Adipocyte (in vitro differentiated cells): ENCODE data around the gene TMEM134.
A peak's percentile ranks its signal among the peaks of the same experiment; 100 is the strongest.

Experiments
- DNase-seq: peaks from one replicate; pipeline ENCODE4 v3.0.0-alpha.2; 2015; ENCODE audit warnings: low read depth
- H3K27me3 ChIP-seq: replicated peaks from 2 replicates; pipeline ENCODE4 v1.7.0; 2013; ENCODE audit warnings: mild to moderate bottlenecking, low read length, moderate library complexity; ENCODE audit not compliant: control insufficient read depth, insufficient read depth
- H3K36me3 ChIP-seq: 2 replicates; pipeline ENCODE4 v1.7.0; 2013; ENCODE audit warnings: low read length, mild to moderate bottlenecking, moderate library complexity; ENCODE audit not compliant: control insufficient read depth, insufficient read depth, severe bottlenecking
- H3K4me1 ChIP-seq: 2 replicates; pipeline ENCODE4 v1.7.0; 2013; ENCODE audit warnings: mild to moderate bottlenecking, low read length, moderate library complexity; ENCODE audit not compliant: control insufficient read depth, insufficient read depth
- H3K4me3 ChIP-seq: 2 replicates; pipeline ENCODE4 v1.7.0; 2013; ENCODE audit warnings: mild to moderate bottlenecking, low read length, moderate library complexity
- H3K9ac ChIP-seq: 2 replicates; pipeline ENCODE4 v1.7.0; 2013; ENCODE audit warnings: mild to moderate bottlenecking, low read length, moderate library complexity
- H3K9me3 ChIP-seq: 2 replicates; pipeline ENCODE4 v1.7.0; 2013; ENCODE audit warnings: mild to moderate bottlenecking, low read length, moderate library complexity; ENCODE audit not compliant: control insufficient read depth

The TMEM134 gene

GRCh38 chr11:67420646-67421429 is 48.2 kb downstream of the TMEM134 start:
- Histone ChIP-seq H3K9ac (peak overlapping the region; percentile 83), H3K4me1 (peaks cover 4% of the 10 kb centered on the region), H3K4me3 (peak overlapping the region; percentile 80), H3K27me3 (no peaks in the 10 kb centered on the region), H3K9me3 (no peaks in the 10 kb centered on the region), H3K36me3 (no peaks in the 10 kb centered on the region)
- DNase-seq: peak; percentile 96

- H3K4me1 ChIP-seq: peaks cover 4% of the 10 kb centered on the region
- no peaks in the 10 kb centered on the region for H3K36me3 ChIP-seq
- no peaks in the 10 kb centered on the region for H3K9me3 ChIP-seq
- no peak for DNase-seq
- peak overlapping the region; percentile 83 for H3K9ac ChIP-seq
- peaks cover under 1% of the 10 kb centered on the region for H3K27me3 ChIP-seq
- peak overlapping the region; percentile 80 for H3K4me3 ChIP-seq
Observed at GRCh38 chr11:67420147-67420645, 48.9 kb downstream of the TMEM134 start.

GRCh38 chr11:67419325-67420049 is 49.6 kb downstream of the TMEM134 start:
- no peak overlapping the region for H3K4me3 ChIP-seq
- H3K9me3 ChIP-seq: no peaks in the 10 kb centered on the region
- peaks cover 7% of the 10 kb centered on the region for H3K27me3 ChIP-seq
- peaks cover 4% of the 10 kb centered on the region for H3K4me1 ChIP-seq
- H3K9ac ChIP-seq: no peak overlapping the region
- no peaks in the 10 kb centered on the region for H3K36me3 ChIP-seq
- DNase-seq: no peak

DNA sequence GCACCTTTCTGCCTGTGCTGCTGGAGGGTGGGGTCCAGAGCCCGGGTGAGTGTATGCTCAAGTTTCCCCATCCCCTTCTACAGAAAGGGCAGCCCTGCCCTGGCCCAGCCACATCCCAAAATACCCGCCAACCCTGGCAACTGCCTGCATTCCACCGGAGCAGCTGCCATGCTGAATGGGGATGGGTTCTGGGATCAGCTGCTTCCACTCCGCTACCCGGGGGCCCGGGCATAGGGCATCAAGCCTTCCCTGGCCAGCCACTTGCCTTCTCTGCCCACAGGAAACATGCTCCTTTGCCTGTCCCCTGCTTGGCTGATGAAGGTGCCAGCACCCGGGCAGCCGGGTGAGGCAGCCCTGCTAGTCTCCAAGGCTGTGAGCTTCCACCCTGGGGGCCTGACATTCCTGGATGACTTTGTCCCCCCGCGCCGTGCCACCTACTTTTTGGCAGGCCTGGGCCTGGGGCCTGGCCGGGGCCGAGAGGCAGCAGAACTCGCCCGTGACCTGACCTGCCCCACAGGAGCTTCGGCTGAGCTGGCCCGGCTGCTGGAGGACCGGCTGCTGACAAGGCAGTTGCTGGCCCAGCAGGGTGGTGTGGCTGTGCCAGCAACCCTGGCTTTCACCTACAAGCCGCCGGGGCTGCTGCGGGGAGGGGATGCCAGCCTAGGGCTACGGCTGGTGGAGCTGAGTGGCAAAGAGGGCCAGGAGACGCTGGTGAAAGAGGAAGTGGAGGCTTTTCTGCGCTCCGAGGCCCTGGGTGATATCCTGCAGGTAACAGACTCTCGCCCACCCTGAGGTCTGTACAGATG is 50.4 kb downstream of the TMEM134 start:
- Histone ChIP-seq H3K4me3 (no peak overlapping the region), H3K9ac (no peak overlapping the region), H3K9me3 (no peaks in the 10 kb centered on the region), H3K36me3 (no peaks in the 10 kb centered on the region), H3K27me3 (peaks cover 7% of the 10 kb centered on the region), H3K4me1 (peaks cover 4% of the 10 kb centered on the region)
- DNase-seq: no peak

GRCh38 chr11:67417425-67417824 is 51.6 kb downstream of the TMEM134 start:
- Histone ChIP-seq H3K4me1 (peaks cover 4% of the 10 kb centered on the region), H3K9ac (no peak overlapping the region), H3K27me3 (peaks cover 19% of the 10 kb centered on the region), H3K36me3 (no peaks in the 10 kb centered on the region), H3K9me3 (no peaks in the 10 kb centered on the region), H3K4me3 (no peak overlapping the region)
- DNase-seq: no peak

GRCh38 chr11:67416416-67417335 is 52.4 kb downstream of the TMEM134 start:
- Histone ChIP-seq H3K9ac (no peak overlapping the region), H3K27me3 (peaks cover 26% of the 10 kb centered on the region), H3K36me3 (no peaks in the 10 kb centered on the region), H3K9me3 (no peaks in the 10 kb centered on the region), H3K4me1 (peaks cover 4% of the 10 kb centered on the region), H3K4me3 (no peak overlapping the region)
- no peak for DNase-seq

GRCh38 chr11:67415501-67416304 is 53.3 kb downstream of the TMEM134 start, which contains the start of gene CARNS1:
CARNS1 (plus strand) TSS chr11:67415678; CDS start chr11:67416200, 522 bp downstream.
- no peak within 1 kb of the TSS for H3K4me3 ChIP-seq
- no peaks in the 10 kb centered on the region for H3K9me3 ChIP-seq
- no peak within 1 kb of the TSS for H3K9ac ChIP-seq
- peaks cover 4% of the 10 kb centered on the region for H3K4me1 ChIP-seq
- H3K36me3 ChIP-seq: no peaks in the 10 kb centered on the region
- peaks cover 36% of the 10 kb centered on the region for H3K27me3 ChIP-seq
- DNase-seq: peak; percentile 33

GRCh38 chr11:67413266-67413849 is 55.7 kb downstream of the TMEM134 start:
- no peak overlapping the region for H3K9ac ChIP-seq
- H3K9me3 ChIP-seq: no peaks in the 10 kb centered on the region
- no peak for DNase-seq

DNA sequence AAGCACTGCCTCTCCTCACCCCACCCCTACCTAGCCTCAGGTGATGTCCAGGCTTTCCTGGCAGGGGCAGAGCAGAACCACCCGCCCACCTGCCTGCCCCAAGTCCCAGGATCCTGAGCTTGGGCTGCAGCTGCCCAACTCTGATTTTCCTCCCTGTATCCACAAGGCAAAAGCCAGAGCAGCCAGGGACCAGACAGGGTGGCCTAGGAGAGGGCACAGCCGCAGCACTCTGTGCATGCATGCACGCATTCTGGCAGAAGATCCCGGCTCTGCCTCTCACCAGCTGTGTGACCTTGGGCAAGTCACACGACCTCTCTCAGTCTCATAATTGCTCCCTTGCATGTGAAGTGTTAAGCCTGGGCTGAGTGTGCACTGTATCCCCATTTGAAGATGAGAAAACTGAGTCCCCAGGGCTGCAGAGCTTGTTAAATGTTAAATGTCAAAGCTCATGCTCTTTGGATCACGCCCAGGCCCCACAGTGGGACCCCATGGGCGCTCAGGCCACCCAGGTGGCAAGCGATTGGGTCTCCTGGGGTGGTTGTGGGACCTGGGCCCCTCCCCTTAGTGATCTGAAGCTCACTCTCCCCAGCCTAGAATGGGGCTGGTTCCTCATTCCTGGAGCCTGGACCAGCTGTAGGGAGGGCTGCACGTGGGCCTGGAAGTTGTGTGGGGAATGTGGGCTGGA is 56.4 kb downstream of the TMEM134 start:
- Histone ChIP-seq H3K27me3 (peaks cover 64% of the 10 kb centered on the region), H3K9ac (no peak overlapping the region), H3K36me3 (no peaks in the 10 kb centered on the region), H3K9me3 (no peaks in the 10 kb centered on the region), H3K4me3 (no peak overlapping the region), H3K4me1 (no peaks in the 10 kb centered on the region)
- DNase-seq: no peak

More at GRCh38 chr11:67413266-67413849, 55.7 kb downstream of the TMEM134 start:
- Histone ChIP-seq H3K36me3 (no peaks in the 10 kb centered on the region), H3K4me3 (no peak overlapping the region), H3K27me3 (peaks cover 58% of the 10 kb centered on the region), H3K4me1 (no peaks in the 10 kb centered on the region)
